ENCODE results near the gene IDI2. TPM values are rescaled to one million over a fixed set of nuclear protein-coding genes. Genes with fewer than 3 reads are reported as not detected.

IDI2 gene
- total RNA-seq, 2 donors from 2014 or later, result not detected

DNA sequence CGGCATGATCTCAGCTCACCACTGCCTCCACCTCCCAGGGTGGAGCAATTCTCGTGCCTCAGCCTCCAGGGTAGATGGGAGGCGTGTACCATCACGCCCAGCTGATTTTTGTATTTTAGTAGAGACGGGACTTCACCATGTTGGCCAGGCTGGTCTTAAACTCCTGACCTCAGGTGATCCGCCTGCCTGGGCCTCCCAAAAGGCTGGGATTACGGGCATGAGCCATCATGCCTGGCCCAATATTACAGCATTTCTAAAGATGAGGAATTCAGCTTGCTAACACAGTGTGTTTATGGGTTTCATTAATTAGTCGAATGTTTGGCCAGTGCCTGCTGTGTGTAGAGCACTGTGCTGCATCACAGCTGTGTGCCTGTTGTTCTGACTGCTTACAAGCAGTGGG lies 34.2 kb upstream of the IDI2 start:
- no peak overlapping the region for H3K27ac ChIP-seq
- no peak overlapping the region for H3K4me3 ChIP-seq
- H3K4me1 ChIP-seq (replicated peaks), result peaks cover 6% of the 10 kb centered on the region

DNA sequence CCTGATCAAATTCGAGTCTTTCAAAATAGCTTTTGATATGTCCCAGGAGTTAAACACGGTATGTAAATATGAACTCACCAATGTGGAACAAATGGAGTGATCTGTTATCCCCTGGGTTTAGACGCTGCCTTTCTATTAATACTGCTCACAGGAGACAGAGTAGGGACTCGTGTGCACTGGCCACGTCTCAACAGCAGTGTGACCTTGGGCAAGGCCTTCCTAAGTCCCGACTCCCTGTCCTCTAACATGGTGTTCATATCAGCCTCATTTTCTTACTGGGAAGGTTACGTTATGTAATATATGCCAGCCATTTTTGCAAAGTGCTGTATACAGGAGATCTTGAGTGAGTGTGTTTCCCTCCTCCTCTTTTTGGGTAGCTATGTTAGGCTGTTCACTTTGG lies 32.4 kb upstream of the IDI2 start:
- Histone ChIP-seq H3K27ac (no peak overlapping the region), H3K4me3 (no peak overlapping the region), H3K27me3 (replicated peaks; ENCODE audit: insufficient read depth) (no peaks in the 10 kb centered on the region), H3K4me1 (replicated peaks) (peaks cover 13% of the 10 kb centered on the region), H3K9me3 (no peaks in the 10 kb centered on the region), H3K36me3 (no peaks in the 10 kb centered on the region)
- DNase-seq (ENCODE audit: low spot score), result no peak
- WGBS, result 66% methylated on average over 7 of the region's 7 CpGs
- TF ChIP-seq POLR2AphosphoS5 (IDR thresholded peaks at IDR 0.05), result no peak
- TF ChIP-seq, protein P1, sequence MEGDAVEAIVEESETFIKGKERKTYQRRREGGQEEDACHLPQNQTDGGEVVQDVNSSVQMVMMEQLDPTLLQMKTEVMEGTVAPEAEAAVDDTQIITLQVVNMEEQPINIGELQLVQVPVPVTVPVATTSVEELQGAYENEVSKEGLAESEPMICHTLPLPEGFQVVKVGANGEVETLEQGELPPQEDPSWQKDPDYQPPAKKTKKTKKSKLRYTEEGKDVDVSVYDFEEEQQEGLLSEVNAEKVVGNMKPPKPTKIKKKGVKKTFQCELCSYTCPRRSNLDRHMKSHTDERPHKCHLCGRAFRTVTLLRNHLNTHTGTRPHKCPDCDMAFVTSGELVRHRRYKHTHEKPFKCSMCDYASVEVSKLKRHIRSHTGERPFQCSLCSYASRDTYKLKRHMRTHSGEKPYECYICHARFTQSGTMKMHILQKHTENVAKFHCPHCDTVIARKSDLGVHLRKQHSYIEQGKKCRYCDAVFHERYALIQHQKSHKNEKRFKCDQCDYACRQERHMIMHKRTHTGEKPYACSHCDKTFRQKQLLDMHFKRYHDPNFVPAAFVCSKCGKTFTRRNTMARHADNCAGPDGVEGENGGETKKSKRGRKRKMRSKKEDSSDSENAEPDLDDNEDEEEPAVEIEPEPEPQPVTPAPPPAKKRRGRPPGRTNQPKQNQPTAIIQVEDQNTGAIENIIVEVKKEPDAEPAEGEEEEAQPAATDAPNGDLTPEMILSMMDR (IDR thresholded peaks at IDR 0.05), result no peak
- no peak for TF ChIP-seq POLR2A (IDR thresholded peaks at IDR 0.05)
- intact Hi-C loops (cut with DNase I), result loop anchor here (10.0 kb wide), 1 partner anchor 363 kb away; no protein-coding TSS in a partner anchor

More for the DNA sequence above, 34.2 kb upstream of the IDI2 start:
- no peak for TF ChIP-seq POLR2AphosphoS5 (IDR thresholded peaks at IDR 0.05)
- TF ChIP-seq POLR2A (IDR thresholded peaks at IDR 0.05), result no peak
- TF ChIP-seq, protein P1 (IDR thresholded peaks at IDR 0.05), result no peak
- Histone ChIP-seq H3K9me3 (no peaks in the 10 kb centered on the region), H3K27me3 (replicated peaks; ENCODE audit: insufficient read depth) (no peaks in the 10 kb centered on the region), H3K36me3 (peaks cover 0 to 4% of the 10 kb centered on the region in 2 donors)
- WGBS, result 67% methylated on average over 8 of the region's 8 CpGs
- no peak for DNase-seq (ENCODE audit: low spot score)
- intact Hi-C loops (cut with DNase I), result loop anchor here (10.0 kb wide), 1 partner anchor 365 kb away; no protein-coding TSS in a partner anchor

DNA sequence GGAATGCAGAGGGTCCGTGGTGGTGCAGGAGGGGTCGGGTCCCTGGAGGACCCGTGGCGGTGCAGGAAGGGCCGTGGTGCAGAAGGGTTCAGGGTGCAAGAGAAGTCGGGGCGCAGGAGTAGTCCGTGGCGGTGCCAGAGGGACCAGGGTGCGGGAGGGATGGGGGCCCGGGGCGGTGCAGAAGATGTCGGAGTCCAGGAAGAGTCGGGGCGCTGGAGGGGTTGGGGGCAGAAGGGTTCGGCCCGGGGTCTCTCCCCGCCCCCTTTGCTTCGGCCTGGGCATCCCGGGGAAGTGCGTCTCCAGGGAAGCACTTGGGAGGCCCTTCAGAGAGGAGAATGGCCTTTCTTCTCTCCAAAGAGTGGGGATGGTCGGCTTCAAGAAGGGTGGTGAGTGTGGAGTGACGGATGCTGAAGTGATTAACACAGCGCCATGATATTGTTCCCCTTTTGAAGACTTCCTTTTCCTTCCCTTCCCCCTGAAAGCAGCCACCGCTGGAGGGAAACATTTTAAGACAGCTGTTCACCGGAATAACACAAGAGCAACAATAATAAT lies 31.5 kb upstream of the IDI2 start:
- peaks cover 13% of the 10 kb centered on the region for H3K4me1 ChIP-seq (replicated peaks)
- TF ChIP-seq POLR2A (IDR thresholded peaks at IDR 0.05), result no peak
- no peak for TF ChIP-seq POLR2AphosphoS5 (IDR thresholded peaks at IDR 0.05)
- TF ChIP-seq, protein P1 (IDR thresholded peaks at IDR 0.05), result no peak
- peak overlapping the region; percentile 79 to 91 for H3K4me3 ChIP-seq
- no peaks in the 10 kb centered on the region for H3K36me3 ChIP-seq
- DNase-seq (ENCODE audit: low spot score), result no peak
- 2% methylated on average over 26 of the region's 26 CpGs for WGBS
- H3K27me3 ChIP-seq (replicated peaks; ENCODE audit: insufficient read depth), result no peaks in the 10 kb centered on the region
- H3K9me3 ChIP-seq, result no peaks in the 10 kb centered on the region
- H3K27ac ChIP-seq, result peak overlapping the region; percentile 94 to 98
- intact Hi-C loops (cut with DNase I), result loop anchor here (10.0 kb wide), 1 partner anchor 362 kb away; no protein-coding TSS in a partner anchor

DNA sequence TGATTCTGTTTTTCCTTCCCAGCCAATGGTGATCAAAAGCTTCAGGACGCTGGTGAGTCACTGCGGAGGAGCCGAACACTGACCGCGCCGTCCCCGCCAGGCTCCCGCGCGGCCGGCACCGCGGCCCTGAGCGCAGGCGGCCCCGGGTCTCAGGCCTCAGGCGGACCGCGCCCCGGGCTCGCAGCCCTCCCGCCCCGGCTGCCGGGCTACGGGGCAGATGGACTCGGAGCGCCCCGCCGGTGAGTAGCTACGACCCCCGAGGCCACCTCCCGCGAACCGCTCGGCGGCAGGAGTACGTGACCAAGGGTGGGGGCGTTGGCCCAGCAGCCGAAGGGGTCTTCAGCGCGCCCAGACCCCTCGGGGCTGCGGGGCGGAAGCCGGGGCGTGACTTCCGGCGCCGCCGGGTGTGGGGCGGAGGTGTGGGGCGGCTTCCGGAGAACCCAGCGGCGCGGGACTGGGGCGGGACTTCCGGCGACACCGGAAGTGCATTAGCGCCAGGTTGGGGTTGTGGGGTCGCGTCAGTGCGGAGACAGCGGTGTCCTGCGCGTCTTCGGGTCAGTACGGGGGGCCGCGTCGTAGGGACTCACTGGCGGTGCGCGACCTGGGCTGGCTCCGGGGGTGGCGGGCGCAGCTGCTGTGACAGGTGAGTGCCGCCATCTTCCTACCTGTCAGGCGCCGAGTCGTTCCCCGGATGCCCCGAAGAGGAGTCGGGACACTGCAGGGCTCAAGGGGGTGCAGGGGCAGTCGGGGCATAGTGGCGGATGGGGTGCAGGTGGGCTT lies 30.9 kb upstream of the IDI2 start, which contains the start of gene WDR37:
Gene WDR37, plus strand, starts transcription at position 60 of the 780 bp plus-strand sequence. CDS start 15,771 bp downstream, outside the sequence.
- under 1% methylated on average over 79 of the region's 87 CpGs for WGBS
- intact Hi-C loops (cut with DNase I), result loop anchor here (10.0 kb wide), 1 partner anchor 362 kb away; no protein-coding TSS in a partner anchor
- no peaks in the 10 kb centered on the region for H3K36me3 ChIP-seq
- peak within 1 kb of the TSS; percentile 79 to 91 for H3K4me3 ChIP-seq
- DNase-seq (ENCODE audit: low spot score), result peak; percentile 80
- TF ChIP-seq POLR2A (IDR thresholded peaks at IDR 0.05) (peak; percentile 33), POLR2AphosphoS5 (IDR thresholded peaks at IDR 0.05) (peak; percentile 86)
- TF ChIP-seq, protein P1 (IDR thresholded peaks at IDR 0.05), result no peak
- H3K9me3 ChIP-seq, result no peaks in the 10 kb centered on the region
- H3K27me3 ChIP-seq (replicated peaks; ENCODE audit: insufficient read depth), result no peaks in the 10 kb centered on the region
- H3K4me1 ChIP-seq (replicated peaks), result peaks cover 13% of the 10 kb centered on the region
- peak within 1 kb of the TSS; percentile 94 to 98 for H3K27ac ChIP-seq
